HG02938 (cell line): ENCODE results near the gene AKAP8.
"Not testable (repeated sequence)": the region's sequence is repeated elsewhere in the genome, so short reads cannot be mapped to it uniquely, and the experiment has no call there.

Source experiments
- ATAC-seq: cut with Tn5 transposase; IDR thresholded peaks from one replicate; pipeline ENCODE4 v1.9.1; 2021; ENCODE audit warnings: mild to moderate bottlenecking, moderate library complexity; ENCODE audit not compliant: unreplicated experiment

AKAP8 gene

GRCh38 chr19:15337202-15337601 is 42.4 kb downstream of the AKAP8 start:
- no peak for ATAC-seq

- ATAC-seq = not testable (repeated sequence)
Observed at GRCh38 chr19:15335992-15336391, 43.6 kb downstream of the AKAP8 start.

- no peak for ATAC-seq
Observed at GRCh38 chr19:15332311-15332996, 47.1 kb downstream of the AKAP8 start, which contains the start of gene BRD4. TSS of gene BRD4 (minus strand) at chr19:15332539. CDS start at chr19:15273099, 59,440 bp downstream.

GRCh38 chr19:15331419-15332310 is 47.9 kb downstream of the AKAP8 start:
- ATAC-seq = no peak

- ATAC-seq = no peak
Observed at GRCh38 chr19:15330801-15331418, 48.7 kb downstream of the AKAP8 start.

- ATAC-seq = no peak
Observed at GRCh38 chr19:15328312-15328711, 51.3 kb downstream of the AKAP8 start.

- no peak for ATAC-seq
Observed at GRCh38 chr19:15324791-15325519, 54.6 kb downstream of the AKAP8 start.

GRCh38 chr19:15323496-15324235 is 55.9 kb downstream of the AKAP8 start:
- ATAC-seq = no peak

GRCh38 chr19:15321739-15322138 is 57.8 kb downstream of the AKAP8 start:
- no peak for ATAC-seq

GRCh38 chr19:15320116-15320515 is 59.5 kb downstream of the AKAP8 start:
- no peak for ATAC-seq

GRCh38 chr19:15318241-15318691 is 61.3 kb downstream of the AKAP8 start:
- ATAC-seq = no peak

- ATAC-seq = no peak
Observed at GRCh38 chr19:15317392-15318071, 62.1 kb downstream of the AKAP8 start.

GRCh38 chr19:15316498-15316897 is 63.1 kb downstream of the AKAP8 start:
- ATAC-seq = no peak

GRCh38 chr19:15315101-15315500 is 64.5 kb downstream of the AKAP8 start:
- no peak for ATAC-seq

GRCh38 chr19:15313649-15314279 is 65.8 kb downstream of the AKAP8 start:
- no peak for ATAC-seq

- ATAC-seq = no peak
Observed at GRCh38 chr19:15307169-15307568, 72.4 kb downstream of the AKAP8 start.

GRCh38 chr19:15305582-15306334 is 73.8 kb downstream of the AKAP8 start:
- ATAC-seq = no peak

- no peak for ATAC-seq
Observed at GRCh38 chr19:15304140-15304705, 75.4 kb downstream of the AKAP8 start.
